ENCODE results near the gene GPRC5D. TPM values are rescaled to one million over a fixed set of nuclear protein-coding genes. Genes with fewer than 3 reads are reported as not detected.

GPRC5D gene
- polyA plus RNA-seq, 1 donor (not counting 4 experiments of a cell fraction or from before 2014, with no cell fraction given), result 0.08 TPM

GRCh38 chr12:12997156-12997555 is 45.2 kb upstream of the GPRC5D start:
- no peaks in the 10 kb centered on the region for H3K27me3 ChIP-seq (ENCODE audit: control insufficient read depth, extremely low read depth, insufficient read depth, low read length)
- no peak overlapping the region for H3K4me3 ChIP-seq (ENCODE audit: control insufficient read depth in 2 of 3, extremely low read depth in 1 of 3, insufficient read depth in 2 of 3, low read depth in 1 of 3, low read length in 3 of 3)
- no peak overlapping the region for H3K4me2 ChIP-seq (ENCODE audit: control insufficient read depth, extremely low read depth, insufficient read depth, low read depth, low read length)
- DNase-seq (ENCODE audit: low read depth, low spot score), result no peak
- no peak overlapping the region for H3K9ac ChIP-seq (ENCODE audit: control insufficient read depth, extremely low read depth, insufficient read depth, low read length)
- dilution Hi-C loops (cut with MboI; ENCODE audit: extremely low pct_ligation_motif_present, low sequenced_read_pairs), result no loop called here
- no peak overlapping the region for H3K27ac ChIP-seq (ENCODE audit: control insufficient read depth, insufficient read depth, low read length)
- no peaks in the 10 kb centered on the region for H3K9me3 ChIP-seq (ENCODE audit: control insufficient read depth, low read depth, low read length)
- no peak overlapping the region for H2AFZ ChIP-seq (ENCODE audit: control insufficient read depth, low read length)
- no peaks in the 10 kb centered on the region for H3K9me1 ChIP-seq (ENCODE audit: control insufficient read depth, extremely low read depth, insufficient read depth, low read length)
- H3K36me3 ChIP-seq (ENCODE audit: control insufficient read depth in 2 of 2, extremely low read depth in 1 of 2, insufficient read depth in 2 of 2, low read length in 2 of 2), result peaks cover 0 to 3% of the 10 kb centered on the region in 2 experiments
- H4K20me1 ChIP-seq (ENCODE audit: control insufficient read depth, extremely low read depth, insufficient read depth, low read length), result no peaks in the 10 kb centered on the region
- H3K79me2 ChIP-seq (ENCODE audit: control insufficient read depth, insufficient read depth, low read length), result peaks cover 29% of the 10 kb centered on the region
- peaks cover 11% of the 10 kb centered on the region for H3K4me1 ChIP-seq (ENCODE audit: control insufficient read depth, extremely low read depth, insufficient read depth, low read length)
- no peak for TF ChIP-seq EZH2 (IDR thresholded peaks at IDR 0.05; ENCODE audit: low read length)
- TF ChIP-seq CTCF (optimal IDR thresholded peaks at IDR 0.05 in 1 of 3, IDR thresholded peaks at IDR 0.05 in 1 of 3, conservative IDR thresholded peaks at IDR 0.05 in 1 of 3; ENCODE audit: extremely low read depth in 1 of 3, insufficient read depth in 2 of 3, low read length in 3 of 3), result no peak
- FAIRE-seq, result no peak

GRCh38 chr12:12996209-12996608 is 44.2 kb upstream of the GPRC5D start:
- H3K36me3 ChIP-seq (ENCODE audit: control insufficient read depth in 2 of 2, extremely low read depth in 1 of 2, insufficient read depth in 2 of 2, low read length in 2 of 2), result peaks cover 0 to 3% of the 10 kb centered on the region in 2 experiments
- H3K4me2 ChIP-seq (ENCODE audit: control insufficient read depth, extremely low read depth, insufficient read depth, low read depth, low read length), result no peak overlapping the region
- H2AFZ ChIP-seq (ENCODE audit: control insufficient read depth, low read length), result no peak overlapping the region
- no peaks in the 10 kb centered on the region for H3K9me3 ChIP-seq (ENCODE audit: control insufficient read depth, low read depth, low read length)
- H3K79me2 ChIP-seq (ENCODE audit: control insufficient read depth, insufficient read depth, low read length), result peaks cover 29% of the 10 kb centered on the region
- no peaks in the 10 kb centered on the region for H4K20me1 ChIP-seq (ENCODE audit: control insufficient read depth, extremely low read depth, insufficient read depth, low read length)
- peaks cover 11% of the 10 kb centered on the region for H3K4me1 ChIP-seq (ENCODE audit: control insufficient read depth, extremely low read depth, insufficient read depth, low read length)
- H3K27me3 ChIP-seq (ENCODE audit: control insufficient read depth, extremely low read depth, insufficient read depth, low read length), result no peaks in the 10 kb centered on the region
- FAIRE-seq, result no peak
- no peaks in the 10 kb centered on the region for H3K9me1 ChIP-seq (ENCODE audit: control insufficient read depth, extremely low read depth, insufficient read depth, low read length)
- no peak overlapping the region for H3K27ac ChIP-seq (ENCODE audit: control insufficient read depth, insufficient read depth, low read length)
- dilution Hi-C loops (cut with MboI; ENCODE audit: extremely low pct_ligation_motif_present, low sequenced_read_pairs), result no loop called here
- no peak overlapping the region for H3K4me3 ChIP-seq (ENCODE audit: control insufficient read depth in 2 of 3, extremely low read depth in 1 of 3, insufficient read depth in 2 of 3, low read depth in 1 of 3, low read length in 3 of 3)
- H3K9ac ChIP-seq (ENCODE audit: control insufficient read depth, extremely low read depth, insufficient read depth, low read length), result no peak overlapping the region
- TF ChIP-seq EZH2 (IDR thresholded peaks at IDR 0.05; ENCODE audit: low read length) (no peak), CTCF (optimal IDR thresholded peaks at IDR 0.05 in 1 of 3, IDR thresholded peaks at IDR 0.05 in 1 of 3, conservative IDR thresholded peaks at IDR 0.05 in 1 of 3; ENCODE audit: extremely low read depth in 1 of 3, insufficient read depth in 2 of 3, low read length in 3 of 3) (no peak)
- DNase-seq (ENCODE audit: low read depth, low spot score), result no peak
